K562 (cell line): ENCODE measurements around the gene FBXW11. TPM values are rescaled to one million over a fixed set of nuclear protein-coding genes. Genes with fewer than 3 reads are reported as not detected.

Experiments used
- ATAC-seq: fragments of 200-7000 bp; cut with Tn5 transposase; 3 replicates; pipeline ENCODE4 v1.9.1; 2020; ENCODE audit warnings: moderate library complexity
- BruUV-seq: library from RNA; stranded (reverse); fragments of 400-500 nt; replicated peaks from 2 replicates; lab custom pipeline; 2021; lab: Mats Ljungman, UMichigan
- CTCF ChIA-PET: fragments of 300-600 bp; formaldehyde crosslinking; extraction: SDS; loops from one replicate; lab custom pipeline; 2021; ENCODE audit warnings: low intra/inter-chr PET ratio; lab: Yijun Ruan, JAX
- POLR2A ChIA-PET: fragments of 300-600, 350-650 bp; sonication (Branson Sonifier 250); formaldehyde crosslinking; extraction: SDS; loops from one replicate; lab custom pipeline; 2021; ENCODE audit warnings: antibody characterized with exemption, inconsistent platforms; lab: Yijun Ruan, JAX
- DNase-seq, 4 experiments: peaks; one replicate each; pipeline versions ENCODE4 v3.0.0 to v3.0.0-alpha.2; 2011 to 2018; ENCODE audit warnings: low spot score in 3 of 4, mixed read lengths in 3 of 4; ENCODE audit errors: extremely low read depth in 1 of 4
- FAIRE-seq: peaks from 2 replicates; lab custom pipeline; 2011; peaks lifted over from hg19 to GRCh38; lab: Jason Lieb, UNC
- H2AFZ ChIP-seq: 2 replicates; pipeline ENCODE4 v1.6.0; 2011; ENCODE audit warnings: low read depth, low read length, control low read depth, inconsistent platforms
- H3K27ac ChIP-seq: fragments of 200-600 bp; 3 replicates; pipeline ENCODE4 v1.8.0; 2011; ENCODE audit warnings: low read depth, mild to moderate bottlenecking, control low read depth, inconsistent platforms, low read length, moderate library complexity, mixed read lengths; ENCODE audit errors: extremely low read depth
- H3K27me3 ChIP-seq, 2 experiments: fragments of 300-600 bp in 1 of 2; 2 replicates in 1 of 2; 3 replicates in 1 of 2; pipeline versions ENCODE4 v1.6.0 to v1.8.0; 2011; ENCODE audit warnings: inconsistent platforms in 2 of 2, low read length in 2 of 2, mild to moderate bottlenecking in 1 of 2, mixed read lengths in 1 of 2, moderate library complexity in 1 of 2; ENCODE audit not compliant: control insufficient read depth in 2 of 2, insufficient read depth in 2 of 2
- H3K36me3 ChIP-seq: fragments of 300-600 bp; 3 replicates; pipeline ENCODE4 v1.8.0; 2011; ENCODE audit warnings: mild to moderate bottlenecking, low read length, inconsistent platforms; ENCODE audit not compliant: control insufficient read depth, insufficient read depth
- H3K4me1 ChIP-seq, 2 experiments: fragments of 200-600 bp in 1 of 2; replicated peaks in 1 of 2; 2 replicates in 1 of 2; 3 replicates in 1 of 2; pipeline versions ENCODE4 v1.5.1 to v1.8.0; 2011; ENCODE audit warnings: inconsistent platforms in 2 of 2, low read length in 2 of 2, mild to moderate bottlenecking in 1 of 2, mixed read lengths in 1 of 2, moderate library complexity in 1 of 2; ENCODE audit not compliant: control insufficient read depth in 2 of 2, insufficient read depth in 2 of 2
- H3K4me2 ChIP-seq: 2 replicates; pipeline ENCODE4 v1.6.1; 2011; ENCODE audit warnings: low read length, control low read depth, inconsistent platforms, mixed read lengths; ENCODE audit not compliant: insufficient read depth
- H3K4me3 ChIP-seq: fragments of 200-600 bp; sonication (generic), shearing (Covaris generic); 2 replicates; pipeline ENCODE4 v1.5.1; 2016; ENCODE audit warnings: control low read depth, inconsistent platforms
- H3K79me2 ChIP-seq: fragments of 200-600 bp; 3 replicates; pipeline ENCODE4 v1.8.0; 2011; ENCODE audit warnings: low read length, inconsistent platforms; ENCODE audit not compliant: control insufficient read depth, insufficient read depth
- H3K9ac ChIP-seq, 2 experiments: 2 replicates each; pipeline versions ENCODE4 v1.6.0 to v1.6.1; 2011; ENCODE audit warnings: low read depth in 2 of 2, low read length in 2 of 2, control low read depth in 1 of 2, inconsistent platforms in 1 of 2, mild to moderate bottlenecking in 1 of 2, mixed read lengths in 1 of 2; ENCODE audit not compliant: insufficient read depth in 1 of 2
- H3K9me1 ChIP-seq: one replicate; pipeline ENCODE4 v1.6.0; 2011; ENCODE audit warnings: inconsistent platforms, mild to moderate bottlenecking, low read length, moderate library complexity; ENCODE audit not compliant: control insufficient read depth, insufficient read depth
- H3K9me3 ChIP-seq: replicated peaks from 2 replicates; pipeline ENCODE4 v1.5.1; 2011; ENCODE audit warnings: low read depth, low read length, inconsistent platforms; ENCODE audit not compliant: control insufficient read depth, insufficient read depth
- H4K20me1 ChIP-seq: replicated peaks from 2 replicates; pipeline ENCODE4 v1.6.1; 2011; ENCODE audit warnings: low read length, inconsistent platforms, mixed read lengths; ENCODE audit not compliant: control insufficient read depth, insufficient read depth
- CBX2 ChIP-seq: fragments of 200-600 bp; sonication (generic); IDR thresholded peaks from one replicate; pipeline ENCODE4 v1.6.1; 2012; ENCODE audit warnings: mild to moderate bottlenecking, low read length, inconsistent platforms; ENCODE audit not compliant: insufficient read depth, poor library complexity, severe bottlenecking
- CBX3 ChIP-seq, 2 experiments: IDR thresholded peaks; 1 replicate in 1 of 2; 2 replicates in 1 of 2; pipeline ENCODE4 v1.6.1; 2012; ENCODE audit warnings: inconsistent platforms in 2 of 2, low read length in 2 of 2, borderline replicate concordance in 1 of 2, control low read depth in 1 of 2
- CC2D1A ChIP-seq: fragments of 450-650 bp; IDR thresholded peaks from 2 replicates; pipeline ENCODE4 v1.6.1; 2017; ENCODE audit warnings: mild to moderate bottlenecking
- CHD2 ChIP-seq: IDR thresholded peaks from 2 replicates; pipeline ENCODE4 v1.6.1; 2011; ENCODE audit warnings: low read depth, low read length
- L3MBTL2 ChIP-seq: fragments of 450-650 bp; IDR thresholded peaks from 2 replicates; pipeline ENCODE4 v1.6.1; 2016; ENCODE audit warnings: mild to moderate bottlenecking, moderate library complexity
- MTA3 ChIP-seq: fragments of 450-650 bp; formaldehyde crosslinking; IDR thresholded peaks from 2 replicates; pipeline ENCODE4 v1.6.1; 2017; ENCODE audit warnings: mild to moderate bottlenecking, borderline replicate concordance
- ZNF324 ChIP-seq: fragments of 250-450 bp; sonication (Bioruptor Pico); IDR thresholded peaks from 2 replicates; pipeline ENCODE4 v1.4.0; 2020; ENCODE audit warnings: mild to moderate bottlenecking
- WGBS: fragments of 100-300 bp; shearing (Covaris generic); methylation state at CpG from one replicate; pipeline ENCODE4 v1.1.6; 2016; ENCODE audit warnings: low coverage, mixed read lengths; ENCODE audit not compliant: insufficient coverage; ENCODE audit errors: missing lambda C conversion rate; 5-methylcytosine and 5-hydroxymethylcytosine counted together
- in situ Hi-C: fragments of 300-500 bp; cut with MboI; formaldehyde crosslinking; loops from 4 replicates; pipeline ENCODE4 v1.15.0; 2018; ENCODE audit warnings: inconsistent platforms, mixed read lengths
- intact Hi-C: fragments of 100-400 bp; cut with micrococcal nuclease; formaldehyde crosslinking; loops from 2 replicates; pipeline ENCODE4 v1.14.2; 2022
- polyA plus RNA-seq, 8 experiments: library from polyadenylated mRNA; depleted of rRNA in 4 of 8; stranded (reverse) in 5 of 8; unstranded in 3 of 8; fragments of >200 nt; fragmentation: Nextera tagmentation in 2 of 8; fragmentation: Illumina TruSeq in 1 of 8; extraction: Ambion mirVana in 2 of 8; extraction: Trizol in 1 of 8; gene quantifications; 2 replicates each; pipeline versions ENCODE4 v1.2.1 to v1.2.3, GENCODE V29; 2011 to 2014; ENCODE audit warnings: inconsistent platforms in 1 of 8, missing spikeins in 1 of 8
- total RNA-seq, 7 experiments: library from RNA; depleted of rRNA in 6 of 7; stranded (reverse); fragments of >200 nt in 6 of 7; fragmentation: Illumina TruSeq in 2 of 7; extraction: Trizol in 2 of 7; gene quantifications; 2 replicates each; pipeline versions ENCODE4 v1.2.1 to v1.2.3, GENCODE V29; 2011 to 2021; ENCODE audit warnings: low replicate concordance in 1 of 7
- TF ChIP-seq, protein P1 (sequence below): sonication (generic); formaldehyde crosslinking; IDR thresholded peaks from 2 replicates; pipeline ENCODE4 v1.4.0; 2020; ENCODE audit warnings: mild to moderate bottlenecking, missing genetic modification reagents
- TF ChIP-seq, protein P2 (sequence below): sonication (generic); formaldehyde crosslinking; IDR thresholded peaks from 2 replicates; pipeline ENCODE4 v1.9.0; 2022; ENCODE audit warnings: mild to moderate bottlenecking, missing genetic modification reagents
- TF ChIP-seq, protein P3 (sequence below): sonication (generic); formaldehyde crosslinking; IDR thresholded peaks from 2 replicates; pipeline ENCODE4 v1.9.0; 2022; ENCODE audit warnings: mild to moderate bottlenecking, missing genetic modification reagents
- TF ChIP-seq, protein P4 (sequence below): fragments of 450-650 bp; IDR thresholded peaks from 2 replicates; pipeline ENCODE4 v1.6.1; 2016; ENCODE audit warnings: mild to moderate bottlenecking

Gene FBXW11
- total and polyA plus RNA-seq, 9 of the 15 experiments (the other 6 are each of a cell fraction or from before 2014, with no cell fraction given), result 3.0 to 28.6 (median 23.6) TPM

DNA sequence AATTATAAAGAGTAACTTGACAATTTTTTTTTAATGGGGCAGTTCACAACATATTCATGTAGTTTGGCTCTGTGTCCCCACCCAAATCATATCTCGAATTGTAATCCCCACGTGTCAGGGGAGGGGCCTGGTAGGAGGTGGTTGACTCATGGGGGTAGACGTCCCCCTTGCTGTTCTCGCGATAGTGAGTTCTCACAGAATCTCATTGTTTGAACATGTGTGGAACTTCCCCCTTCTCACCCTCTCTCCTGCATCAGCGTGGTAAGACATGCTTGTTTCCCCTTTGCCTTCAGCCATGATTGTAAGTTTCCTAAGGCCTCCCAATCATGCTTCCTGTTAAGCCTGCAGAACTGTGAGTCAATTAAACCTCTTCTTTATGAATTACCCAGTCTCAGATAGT, 40.7 kb downstream of the FBXW11 start:
- H3K27me3 ChIP-seq, result no peaks in the 10 kb centered on the region
- H3K4me1 ChIP-seq, result no peaks in the 10 kb centered on the region; a peak in 1 of 5 replicates
- H3K36me3 ChIP-seq, result no peaks in the 10 kb centered on the region
- POLR2A ChIA-PET, result no interaction called here
- H3K9ac ChIP-seq, result no peak overlapping the region
- BruUV-seq, result no TSS peak
- ATAC-seq (peak; percentile 73), FAIRE-seq (peak; percentile 37), DNase-seq (peak in 1 of 4 experiments; percentile 22)
- WGBS, result 48% methylated on average over 6 of the region's 6 CpGs
- peaks cover 51% of the 10 kb centered on the region for H3K79me2 ChIP-seq
- no peaks in the 10 kb centered on the region for H3K9me3 ChIP-seq
- intact Hi-C loops, result no loop called here
- H3K9me1 ChIP-seq, result no peaks in the 10 kb centered on the region
- TF ChIP-seq CC2D1A (peak; percentile 71), CBX2 (no peak), CHD2 (peak; percentile 78), MTA3 (no peak), L3MBTL2 (0 out of 2 replicates have a peak, but pooled peaks have one; percentile 18), CBX3 (IDR thresholded peaks at IDR 0.05; ENCODE audit: borderline replicate concordance in 1 of 2, low read length in 2 of 2) (0 out of 3 replicates have a peak, but pooled peaks of 1 of the 2 experiments have one; percentile 25), ZNF324 (no peak)
- TF ChIP-seq, protein P1, sequence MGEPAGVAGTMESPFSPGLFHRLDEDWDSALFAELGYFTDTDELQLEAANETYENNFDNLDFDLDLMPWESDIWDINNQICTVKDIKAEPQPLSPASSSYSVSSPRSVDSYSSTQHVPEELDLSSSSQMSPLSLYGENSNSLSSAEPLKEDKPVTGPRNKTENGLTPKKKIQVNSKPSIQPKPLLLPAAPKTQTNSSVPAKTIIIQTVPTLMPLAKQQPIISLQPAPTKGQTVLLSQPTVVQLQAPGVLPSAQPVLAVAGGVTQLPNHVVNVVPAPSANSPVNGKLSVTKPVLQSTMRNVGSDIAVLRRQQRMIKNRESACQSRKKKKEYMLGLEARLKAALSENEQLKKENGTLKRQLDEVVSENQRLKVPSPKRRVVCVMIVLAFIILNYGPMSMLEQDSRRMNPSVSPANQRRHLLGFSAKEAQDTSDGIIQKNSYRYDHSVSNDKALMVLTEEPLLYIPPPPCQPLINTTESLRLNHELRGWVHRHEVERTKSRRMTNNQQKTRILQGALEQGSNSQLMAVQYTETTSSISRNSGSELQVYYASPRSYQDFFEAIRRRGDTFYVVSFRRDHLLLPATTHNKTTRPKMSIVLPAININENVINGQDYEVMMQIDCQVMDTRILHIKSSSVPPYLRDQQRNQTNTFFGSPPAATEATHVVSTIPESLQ, result no peak
- TF ChIP-seq, protein P2, sequence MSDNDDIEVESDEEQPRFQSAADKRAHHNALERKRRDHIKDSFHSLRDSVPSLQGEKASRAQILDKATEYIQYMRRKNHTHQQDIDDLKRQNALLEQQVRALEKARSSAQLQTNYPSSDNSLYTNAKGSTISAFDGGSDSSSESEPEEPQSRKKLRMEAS, result peak; percentile 42; the same call in 1 of the 2 replicates
- TF ChIP-seq, protein P3, sequence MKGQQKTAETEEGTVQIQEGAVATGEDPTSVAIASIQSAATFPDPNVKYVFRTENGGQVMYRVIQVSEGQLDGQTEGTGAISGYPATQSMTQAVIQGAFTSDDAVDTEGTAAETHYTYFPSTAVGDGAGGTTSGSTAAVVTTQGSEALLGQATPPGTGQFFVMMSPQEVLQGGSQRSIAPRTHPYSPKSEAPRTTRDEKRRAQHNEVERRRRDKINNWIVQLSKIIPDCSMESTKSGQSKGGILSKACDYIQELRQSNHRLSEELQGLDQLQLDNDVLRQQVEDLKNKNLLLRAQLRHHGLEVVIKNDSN, result peak; percentile 60
- TF ChIP-seq, protein P4, sequence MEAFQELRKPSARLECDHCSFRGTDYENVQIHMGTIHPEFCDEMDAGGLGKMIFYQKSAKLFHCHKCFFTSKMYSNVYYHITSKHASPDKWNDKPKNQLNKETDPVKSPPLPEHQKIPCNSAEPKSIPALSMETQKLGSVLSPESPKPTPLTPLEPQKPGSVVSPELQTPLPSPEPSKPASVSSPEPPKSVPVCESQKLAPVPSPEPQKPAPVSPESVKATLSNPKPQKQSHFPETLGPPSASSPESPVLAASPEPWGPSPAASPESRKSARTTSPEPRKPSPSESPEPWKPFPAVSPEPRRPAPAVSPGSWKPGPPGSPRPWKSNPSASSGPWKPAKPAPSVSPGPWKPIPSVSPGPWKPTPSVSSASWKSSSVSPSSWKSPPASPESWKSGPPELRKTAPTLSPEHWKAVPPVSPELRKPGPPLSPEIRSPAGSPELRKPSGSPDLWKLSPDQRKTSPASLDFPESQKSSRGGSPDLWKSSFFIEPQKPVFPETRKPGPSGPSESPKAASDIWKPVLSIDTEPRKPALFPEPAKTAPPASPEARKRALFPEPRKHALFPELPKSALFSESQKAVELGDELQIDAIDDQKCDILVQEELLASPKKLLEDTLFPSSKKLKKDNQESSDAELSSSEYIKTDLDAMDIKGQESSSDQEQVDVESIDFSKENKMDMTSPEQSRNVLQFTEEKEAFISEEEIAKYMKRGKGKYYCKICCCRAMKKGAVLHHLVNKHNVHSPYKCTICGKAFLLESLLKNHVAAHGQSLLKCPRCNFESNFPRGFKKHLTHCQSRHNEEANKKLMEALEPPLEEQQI, result peak; percentile 76; the same call in 1 of the 2 replicates
- no peak overlapping the region for H2AFZ ChIP-seq
- H3K4me2 ChIP-seq, result no peak overlapping the region
- no peak overlapping the region for H3K27ac ChIP-seq
- H3K4me3 ChIP-seq, result no peak overlapping the region
- no peaks in the 10 kb centered on the region for H4K20me1 ChIP-seq
- CTCF ChIA-PET, result no interaction called here
- in situ Hi-C loops, result no loop called here
